Neural cell (in vitro differentiated cells): ENCODE measurements around the gene LYPD6B. TPM values are rescaled to one million over a fixed set of nuclear protein-coding genes. Genes with fewer than 3 reads are reported as not detected.
"Not testable (repeated sequence)": the region's sequence is repeated elsewhere in the genome, so short reads cannot be mapped to it uniquely, and the experiment has no call there.

Experiments
- H2AFZ ChIP-seq: fragments of 200-600, 300-800 bp; sonication (generic), shearing (Covaris generic); 2 replicates; pipeline ENCODE4 v1.6.0; 2014; ENCODE audit warnings: low read depth, mild to moderate bottlenecking, antibody characterized with exemption, low read length, moderate library complexity
- H3F3A ChIP-seq: fragments of 200-600 bp; shearing (Covaris generic); 2 replicates; pipeline ENCODE4 v1.6.1; 2016; ENCODE audit warnings: mild to moderate bottlenecking, moderate library complexity, mixed read lengths, antibody characterized with exemption, low read length; ENCODE audit not compliant: insufficient read depth, poor library complexity, severe bottlenecking
- H3K27ac ChIP-seq: fragments of 200-600, 300-800 bp; sonication (generic), shearing (Covaris generic); 2 replicates; pipeline ENCODE4 v1.5.1; 2014; ENCODE audit warnings: mild to moderate bottlenecking, low read length, moderate library complexity
- H3K27me3 ChIP-seq: fragments of 300-800, 200-600 bp; sonication (generic), shearing (Covaris generic); 2 replicates; pipeline ENCODE4 v1.6.0; 2014; ENCODE audit warnings: mild to moderate bottlenecking, low read depth, low read length, moderate library complexity; ENCODE audit not compliant: insufficient read depth
- H3K36me3 ChIP-seq: fragments of 300-800, 200-600 bp; sonication (generic), shearing (Covaris generic); 2 replicates; pipeline ENCODE4 v1.5.1; 2014; ENCODE audit warnings: mild to moderate bottlenecking, antibody characterized with exemption, low read length, moderate library complexity; ENCODE audit not compliant: insufficient read depth
- H3K4me2 ChIP-seq: fragments of 300-800, 200-600 bp; sonication (generic), shearing (Covaris generic); 2 replicates; pipeline ENCODE4 v1.6.0; 2014; ENCODE audit warnings: mild to moderate bottlenecking, low read length
- H3K4me3 ChIP-seq: fragments of 300-800, 200-600 bp; sonication (generic), shearing (Covaris generic); 2 replicates; pipeline ENCODE4 v1.5.1; 2014; ENCODE audit warnings: mild to moderate bottlenecking, low read length, moderate library complexity
- H3K79me2 ChIP-seq: fragments of 200-600 bp; shearing (Covaris generic); replicated peaks from 2 replicates; pipeline ENCODE4 v1.6.0; 2014; ENCODE audit warnings: mild to moderate bottlenecking, low read length, moderate library complexity; ENCODE audit not compliant: insufficient read depth
- H3K9ac ChIP-seq: fragments of 300-800, 200-600 bp; sonication (generic), shearing (Covaris generic); 2 replicates; pipeline ENCODE4 v1.6.1; 2016; ENCODE audit warnings: mild to moderate bottlenecking, low read length, mixed read lengths
- H3K9me2 ChIP-seq: fragments of 200-600 bp; shearing (Covaris generic); 2 replicates; pipeline ENCODE4 v1.6.1; 2016; ENCODE audit warnings: mild to moderate bottlenecking, low read length, mixed read lengths; ENCODE audit not compliant: insufficient read depth
- H3K9me3 ChIP-seq: fragments of 200-600, 300-800 bp; sonication (generic), shearing (Covaris generic); 2 replicates; pipeline ENCODE4 v1.6.1; 2016; ENCODE audit warnings: mild to moderate bottlenecking, mixed run types, low read length, moderate library complexity, mixed read lengths
- H4K20me1 ChIP-seq: fragments of 200-600 bp; shearing (Covaris generic); 2 replicates; pipeline ENCODE4 v1.6.1; 2016; ENCODE audit warnings: mild to moderate bottlenecking, mixed run types; ENCODE audit not compliant: insufficient read depth
- EP300 ChIP-seq: fragments of 450-650 bp; conservative IDR thresholded peaks from 2 replicates; pipeline ENCODE4 v1.6.1; 2014; ENCODE audit warnings: antibody characterized with exemption, mild to moderate bottlenecking, moderate library complexity; ENCODE audit not compliant: poor library complexity, severe bottlenecking
- EZH2 ChIP-seq: fragments of 200-600, 300-800 bp; shearing (Covaris generic), sonication (generic); IDR thresholded peaks from 2 replicates; pipeline ENCODE4 v1.6.1; 2014; ENCODE audit warnings: antibody characterized with exemption, low read length, borderline replicate concordance, mild to moderate bottlenecking; ENCODE audit not compliant: insufficient read depth, poor library complexity, severe bottlenecking
- MXI1 ChIP-seq: fragments of 450-650 bp; conservative IDR thresholded peaks from 2 replicates; pipeline ENCODE4 v1.6.1; 2014; ENCODE audit warnings: antibody characterized with exemption, mild to moderate bottlenecking; ENCODE audit not compliant: poor library complexity, severe bottlenecking
- POLR2AphosphoS5 ChIP-seq: IDR thresholded peaks from 2 replicates; pipeline ENCODE4 v1.6.1; 2012
- RAD21 ChIP-seq: fragments of 450-650 bp; conservative IDR thresholded peaks from 2 replicates; pipeline ENCODE4 v1.6.1; 2014; ENCODE audit warnings: antibody characterized with exemption, mild to moderate bottlenecking, moderate library complexity
- REST ChIP-seq: IDR thresholded peaks from 2 replicates; pipeline ENCODE4 v1.6.1; 2012; ENCODE audit warnings: borderline replicate concordance
- SMC3 ChIP-seq: fragments of 450-650 bp; conservative IDR thresholded peaks from 2 replicates; pipeline ENCODE4 v1.6.1; 2014; ENCODE audit warnings: antibody characterized with exemption, mild to moderate bottlenecking, moderate library complexity; ENCODE audit not compliant: poor library complexity
- TAF1 ChIP-seq: IDR thresholded peaks from 2 replicates; pipeline ENCODE4 v1.6.1; 2012; ENCODE audit warnings: low read depth
- polyA plus RNA-seq: library from polyadenylated mRNA; depleted of rRNA; stranded (reverse); fragments of >200 nt; gene quantifications from 2 replicates; pipeline ENCODE4 v1.2.3, GENCODE V29; 2014
- TF ChIP-seq, protein P1 (sequence below): fragments of 450-650 bp; IDR thresholded peaks from 2 replicates; pipeline ENCODE4 v1.5.1; 2014; ENCODE audit warnings: antibody characterized with exemption, mild to moderate bottlenecking, moderate library complexity; ENCODE audit not compliant: poor library complexity, severe bottlenecking

The LYPD6B gene
- polyA plus RNA-seq, 1 donor from 2014 or later: 0.68 TPM

- no peaks in the 10 kb centered on the region for H3F3A ChIP-seq
- no peak overlapping the region for H3K4me3 ChIP-seq
- no peaks in the 10 kb centered on the region for H3K27me3 ChIP-seq
- no peaks in the 10 kb centered on the region for H4K20me1 ChIP-seq
- no peak overlapping the region for H3K27ac ChIP-seq
- no peaks in the 10 kb centered on the region for H3K79me2 ChIP-seq
- no peak overlapping the region for H3K9ac ChIP-seq
- H3K36me3 ChIP-seq: no peaks in the 10 kb centered on the region
- H3K9me3 ChIP-seq: no peaks in the 10 kb centered on the region
- no peaks in the 10 kb centered on the region for H3K9me2 ChIP-seq
- no peak overlapping the region for H3K4me2 ChIP-seq
- H2AFZ ChIP-seq: no peak overlapping the region
- TF ChIP-seq TAF1: no peak
These were observed 197.9 kb downstream of the LYPD6B start for GRCh38 chr2:149236410-149236809.

DNA sequence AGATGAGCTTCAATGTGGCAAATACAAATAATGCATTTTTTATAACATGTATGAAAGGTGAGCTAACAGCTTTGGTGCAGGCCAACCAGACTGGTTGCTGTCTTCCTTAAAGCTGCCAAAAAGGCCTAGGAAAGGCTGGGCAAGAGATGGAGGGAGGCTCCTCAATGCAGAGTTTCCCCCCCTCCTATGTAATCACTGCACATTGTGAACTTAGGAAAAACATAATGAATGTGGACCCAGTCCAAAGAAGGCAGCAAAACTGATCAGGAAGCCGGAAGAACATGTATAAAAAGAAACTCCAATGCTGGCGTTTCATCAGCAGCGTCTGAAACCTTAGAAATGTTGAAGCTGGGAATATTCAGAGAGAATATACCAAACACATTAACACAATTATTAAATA is 207.7 kb downstream of the LYPD6B start:
- H3K9ac ChIP-seq: no peak overlapping the region
- H3K9me3 ChIP-seq: no peaks in the 10 kb centered on the region
- H2AFZ ChIP-seq: no peak overlapping the region
- TF ChIP-seq, protein P1, sequence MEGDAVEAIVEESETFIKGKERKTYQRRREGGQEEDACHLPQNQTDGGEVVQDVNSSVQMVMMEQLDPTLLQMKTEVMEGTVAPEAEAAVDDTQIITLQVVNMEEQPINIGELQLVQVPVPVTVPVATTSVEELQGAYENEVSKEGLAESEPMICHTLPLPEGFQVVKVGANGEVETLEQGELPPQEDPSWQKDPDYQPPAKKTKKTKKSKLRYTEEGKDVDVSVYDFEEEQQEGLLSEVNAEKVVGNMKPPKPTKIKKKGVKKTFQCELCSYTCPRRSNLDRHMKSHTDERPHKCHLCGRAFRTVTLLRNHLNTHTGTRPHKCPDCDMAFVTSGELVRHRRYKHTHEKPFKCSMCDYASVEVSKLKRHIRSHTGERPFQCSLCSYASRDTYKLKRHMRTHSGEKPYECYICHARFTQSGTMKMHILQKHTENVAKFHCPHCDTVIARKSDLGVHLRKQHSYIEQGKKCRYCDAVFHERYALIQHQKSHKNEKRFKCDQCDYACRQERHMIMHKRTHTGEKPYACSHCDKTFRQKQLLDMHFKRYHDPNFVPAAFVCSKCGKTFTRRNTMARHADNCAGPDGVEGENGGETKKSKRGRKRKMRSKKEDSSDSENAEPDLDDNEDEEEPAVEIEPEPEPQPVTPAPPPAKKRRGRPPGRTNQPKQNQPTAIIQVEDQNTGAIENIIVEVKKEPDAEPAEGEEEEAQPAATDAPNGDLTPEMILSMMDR: no peak
- TF ChIP-seq EZH2 (no peak), POLR2AphosphoS5 (no peak), SMC3 (no peak), EP300 (no peak), RAD21 (no peak), REST (no peak), MXI1 (no peak)
- H3K4me2 ChIP-seq: no peak overlapping the region
- no peaks in the 10 kb centered on the region for H3K9me2 ChIP-seq
- no peaks in the 10 kb centered on the region for H3F3A ChIP-seq
- H4K20me1 ChIP-seq: no peaks in the 10 kb centered on the region
- no peaks in the 10 kb centered on the region for H3K27me3 ChIP-seq
- H3K36me3 ChIP-seq: no peaks in the 10 kb centered on the region
- H3K27ac ChIP-seq: no peak overlapping the region
- H3K4me3 ChIP-seq: no peak overlapping the region
- no peaks in the 10 kb centered on the region for H3K79me2 ChIP-seq

GRCh38 chr2:149251436-149251835 is 212.9 kb downstream of the LYPD6B start:
- not testable (repeated sequence) for H3K9ac ChIP-seq, H3K36me3 ChIP-seq, H2AFZ ChIP-seq, H3K79me2 ChIP-seq, H3K9me3 ChIP-seq, H3F3A ChIP-seq, H3K27me3 ChIP-seq, H3K27ac ChIP-seq, H3K4me3 ChIP-seq, H3K9me2 ChIP-seq, H4K20me1 ChIP-seq, H3K4me2 ChIP-seq

DNA sequence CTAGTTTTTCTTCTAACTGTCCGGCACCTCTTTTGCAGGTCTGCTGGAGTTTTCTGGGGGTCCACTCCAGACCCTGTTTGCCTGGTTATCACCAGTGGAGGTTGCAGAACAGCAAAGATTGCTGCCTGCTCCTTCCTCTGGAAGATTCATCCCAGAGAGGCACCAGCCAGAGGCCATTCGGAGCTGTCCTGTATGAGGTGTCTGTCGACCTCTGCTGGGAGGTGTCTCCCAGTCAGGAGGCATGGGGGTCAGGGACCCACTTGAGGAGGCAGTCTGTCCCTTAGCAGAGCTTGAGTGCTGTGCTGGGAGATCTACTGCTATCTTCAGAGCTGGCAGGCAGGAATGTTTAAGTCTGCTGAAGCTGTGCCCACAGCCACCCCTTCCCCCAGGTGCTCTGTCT is 218.4 kb downstream of the LYPD6B start:
- not testable (repeated sequence) for H3K9ac ChIP-seq, H3K27ac ChIP-seq, H3K79me2 ChIP-seq, H3K4me2 ChIP-seq, H2AFZ ChIP-seq, H3K9me2 ChIP-seq, H3K36me3 ChIP-seq, H3K4me3 ChIP-seq, H3F3A ChIP-seq, H3K27me3 ChIP-seq, H4K20me1 ChIP-seq, H3K9me3 ChIP-seq
